ENCODE results near the gene DPEP3.

DNA sequence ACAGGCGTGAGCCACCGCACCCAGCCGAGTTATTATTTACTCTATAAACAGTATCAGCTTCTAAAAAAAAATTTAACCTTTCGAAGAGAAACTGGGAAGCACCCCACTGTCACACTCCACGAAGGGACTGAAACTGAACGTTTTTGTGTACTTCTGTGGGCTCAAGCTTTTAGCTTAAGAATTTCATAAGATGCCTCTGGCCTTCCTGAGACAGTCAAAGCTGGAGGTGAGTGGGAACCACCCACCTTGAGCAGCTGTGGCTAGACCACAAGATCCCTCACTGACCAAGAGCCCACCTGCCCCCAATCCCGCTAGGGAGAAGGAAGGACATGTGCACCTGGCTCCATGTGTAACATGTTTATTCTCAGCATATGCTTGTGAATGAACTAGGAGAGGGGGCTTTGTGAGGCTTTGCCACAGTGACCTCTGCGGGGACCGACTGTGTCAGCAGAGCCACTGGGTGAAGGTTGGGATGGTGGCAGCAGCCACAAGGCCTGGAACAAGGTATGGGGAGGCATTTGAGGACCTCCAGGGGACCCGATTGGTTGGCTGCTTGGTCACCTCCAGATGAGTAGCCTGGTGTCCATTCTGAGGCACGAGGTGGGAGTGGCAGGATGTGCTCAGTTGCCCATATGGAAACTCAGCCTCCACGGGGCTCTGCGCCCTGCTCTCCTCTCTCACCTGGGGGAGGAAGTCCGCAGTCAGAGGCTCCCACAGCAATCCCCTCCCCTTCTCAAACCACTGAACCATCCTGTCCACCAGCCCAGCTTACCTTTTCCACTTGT, 4.8 kb downstream of the DPEP3 start:
- TF ChIP-seq, protein P1, sequence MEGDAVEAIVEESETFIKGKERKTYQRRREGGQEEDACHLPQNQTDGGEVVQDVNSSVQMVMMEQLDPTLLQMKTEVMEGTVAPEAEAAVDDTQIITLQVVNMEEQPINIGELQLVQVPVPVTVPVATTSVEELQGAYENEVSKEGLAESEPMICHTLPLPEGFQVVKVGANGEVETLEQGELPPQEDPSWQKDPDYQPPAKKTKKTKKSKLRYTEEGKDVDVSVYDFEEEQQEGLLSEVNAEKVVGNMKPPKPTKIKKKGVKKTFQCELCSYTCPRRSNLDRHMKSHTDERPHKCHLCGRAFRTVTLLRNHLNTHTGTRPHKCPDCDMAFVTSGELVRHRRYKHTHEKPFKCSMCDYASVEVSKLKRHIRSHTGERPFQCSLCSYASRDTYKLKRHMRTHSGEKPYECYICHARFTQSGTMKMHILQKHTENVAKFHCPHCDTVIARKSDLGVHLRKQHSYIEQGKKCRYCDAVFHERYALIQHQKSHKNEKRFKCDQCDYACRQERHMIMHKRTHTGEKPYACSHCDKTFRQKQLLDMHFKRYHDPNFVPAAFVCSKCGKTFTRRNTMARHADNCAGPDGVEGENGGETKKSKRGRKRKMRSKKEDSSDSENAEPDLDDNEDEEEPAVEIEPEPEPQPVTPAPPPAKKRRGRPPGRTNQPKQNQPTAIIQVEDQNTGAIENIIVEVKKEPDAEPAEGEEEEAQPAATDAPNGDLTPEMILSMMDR (IDR thresholded peaks at IDR 0.05; ENCODE audit: poor library complexity) = no peak
- TF ChIP-seq EZH2 (IDR thresholded peaks at IDR 0.05; ENCODE audit: borderline replicate concordance) = no peak
